SK-N-SH (cell line): ENCODE results near the gene LSM7. TPM values are rescaled to one million over a fixed set of nuclear protein-coding genes. Genes with fewer than 3 reads are reported as not detected.

ENCODE experiments used
- CTCF ChIA-PET: fragments of 300-600, 350-600 bp; formaldehyde crosslinking; extraction: SDS; loops from one replicate; lab custom pipeline; 2021; lab: Yijun Ruan, JAX
- POLR2A ChIA-PET: fragments of 350-600 bp; sonication (Branson Sonifier 250); formaldehyde crosslinking; extraction: SDS; loops from one replicate; lab custom pipeline; 2020; ENCODE audit warnings: antibody characterized with exemption, inconsistent platforms; lab: Yijun Ruan, JAX
- DNase-seq: peaks from one replicate; pipeline ENCODE4 v3.0.0; 2012
- H2AFZ ChIP-seq: fragments of 200-600 bp; sonication (generic); 2 replicates; pipeline ENCODE4 v1.8.1; 2016; ENCODE audit warnings: antibody characterized with exemption, mild to moderate bottlenecking, low read depth
- H3F3A ChIP-seq: fragments of 200-600 bp; sonication (generic); replicated peaks from 2 replicates; pipeline ENCODE3; 2016; ENCODE audit warnings: antibody characterized with exemption, mild to moderate bottlenecking; ENCODE audit not compliant: insufficient read depth
- H3K27ac ChIP-seq, 2 experiments: fragments of 200-500 bp in 1 of 2; fragments of 200-600 bp in 1 of 2; sonication (Bioruptor generic) in 1 of 2; sonication (generic), shearing (Covaris generic) in 1 of 2; 2 replicates each; pipeline versions ENCODE4 v1.5.1 to v1.6.1; 2014 to 2016; ENCODE audit warnings: low read depth in 2 of 2, inconsistent platforms in 1 of 2, low read length in 1 of 2, mild to moderate bottlenecking in 1 of 2, mixed read lengths in 1 of 2
- H3K27me3 ChIP-seq: fragments of 200-600 bp; sonication (generic), shearing (Covaris generic); 2 replicates; pipeline ENCODE4 v1.6.1; 2016; ENCODE audit warnings: mixed run types; ENCODE audit not compliant: insufficient read depth
- H3K36me3 ChIP-seq, 2 experiments: fragments of 200-500 bp in 1 of 2; fragments of 200-600 bp in 1 of 2; sonication (Bioruptor generic) in 1 of 2; sonication (generic) in 1 of 2; replicated peaks in 1 of 2; 2 replicates each; pipeline versions ENCODE3 to v1.5.1; 2014 to 2016; ENCODE audit warnings: low read length in 1 of 2, mild to moderate bottlenecking in 1 of 2; ENCODE audit not compliant: insufficient read depth in 2 of 2, control insufficient read depth in 1 of 2
- H3K4me1 ChIP-seq, 2 experiments: fragments of 200-500 bp in 1 of 2; fragments of 200-600 bp in 1 of 2; sonication (Bioruptor generic) in 1 of 2; sonication (generic), shearing (Covaris generic) in 1 of 2; 2 replicates each; pipeline versions ENCODE4 v1.5.1 to v1.6.1; 2014 to 2016; ENCODE audit warnings: low read depth in 1 of 2, low read length in 1 of 2, mixed run types in 1 of 2; ENCODE audit not compliant: insufficient read depth in 2 of 2, control insufficient read depth in 1 of 2
- H3K4me2 ChIP-seq: fragments of 200-600 bp; sonication (generic), shearing (Covaris generic); 2 replicates; pipeline ENCODE4 v1.6.1; 2017; ENCODE audit warnings: mixed run types
- H3K4me3 ChIP-seq, 2 experiments: fragments of 200-500 bp in 1 of 2; fragments of 200-600 bp in 1 of 2; sonication (Bioruptor generic) in 1 of 2; sonication (generic), shearing (Covaris generic) in 1 of 2; 2 replicates each; pipeline versions ENCODE4 v1.5.1 to v1.8.1; 2014 to 2016; ENCODE audit warnings: low read depth in 2 of 2, inconsistent platforms in 1 of 2, low read length in 1 of 2, mild to moderate bottlenecking in 1 of 2, mixed read lengths in 1 of 2, moderate library complexity in 1 of 2
- H3K79me2 ChIP-seq: fragments of 200-600 bp; sonication (generic); 2 replicates; pipeline ENCODE4 v1.8.1; 2017; ENCODE audit warnings: mild to moderate bottlenecking; ENCODE audit not compliant: insufficient read depth
- H3K9ac ChIP-seq: fragments of 200-600 bp; sonication (generic); 2 replicates; pipeline ENCODE4 v1.6.1; 2017; ENCODE audit warnings: mixed run types
- H3K9me2 ChIP-seq: fragments of 200-600 bp; sonication (generic); 2 replicates; pipeline ENCODE4 v1.6.1; 2017; ENCODE audit warnings: mixed run types
- H3K9me3 ChIP-seq: fragments of 200-600 bp; sonication (generic); 2 replicates; pipeline ENCODE4 v1.6.1; 2017; ENCODE audit warnings: mixed run types, mild to moderate bottlenecking, moderate library complexity
- H4K20me1 ChIP-seq: fragments of 200-600 bp; sonication (generic); 2 replicates; pipeline ENCODE4 v1.6.1; 2017; ENCODE audit warnings: mild to moderate bottlenecking, mixed run types; ENCODE audit not compliant: insufficient read depth
- CHD2 ChIP-seq: fragments of 150-350 bp; IDR thresholded peaks from 2 replicates; pipeline ENCODE4 v1.6.1; 2018; ENCODE audit warnings: low read length; ENCODE audit not compliant: partially characterized antibody
- EP300 ChIP-seq, 2 experiments: IDR thresholded peaks; 2 replicates each; pipeline versions ENCODE4 v1.4.0 to v1.6.1; 2012; ENCODE audit warnings: borderline replicate concordance in 1 of 2, low read depth in 1 of 2, low read length in 1 of 2
- EZH2phosphoT487 ChIP-seq: fragments of 200-600 bp; sonication (generic); IDR thresholded peaks from 2 replicates; pipeline ENCODE4 v1.6.1; 2017; ENCODE audit warnings: low read depth, mixed run types, mild to moderate bottlenecking, antibody characterized with exemption, moderate library complexity, borderline replicate concordance
- GABPA ChIP-seq: IDR thresholded peaks from 2 replicates; pipeline ENCODE4 v1.4.0; 2012; ENCODE audit warnings: low read depth, mild to moderate bottlenecking
- NFIC ChIP-seq: IDR thresholded peaks from 2 replicates; pipeline ENCODE4 v1.4.0; 2012; ENCODE audit warnings: borderline replicate concordance
- NRF1 ChIP-seq: IDR thresholded peaks from 2 replicates; pipeline ENCODE4 v1.6.1; 2012; ENCODE audit warnings: low read depth, mild to moderate bottlenecking, low read length
- RAD21 ChIP-seq: IDR thresholded peaks from 2 replicates; pipeline ENCODE4 v1.6.1; 2012; ENCODE audit warnings: mild to moderate bottlenecking, low read length
- SIN3A ChIP-seq: IDR thresholded peaks from 2 replicates; pipeline ENCODE4 v1.6.1; 2012; ENCODE audit warnings: low read depth, mild to moderate bottlenecking, low read length, moderate library complexity, borderline replicate concordance
- SMC3 ChIP-seq: IDR thresholded peaks from 2 replicates; pipeline ENCODE4 v1.6.1; 2012; ENCODE audit warnings: low read depth, low read length, improper control_type of control experiment
- TAF1 ChIP-seq: IDR thresholded peaks from 2 replicates; pipeline ENCODE4 v1.6.1; 2012; ENCODE audit warnings: low read depth, mild to moderate bottlenecking, low read length, moderate library complexity, borderline replicate concordance
- TCF12 ChIP-seq: IDR thresholded peaks from 2 replicates; pipeline ENCODE4 v1.4.0; 2012
- TEAD4 ChIP-seq: IDR thresholded peaks from 2 replicates; pipeline ENCODE4 v1.4.0; 2012; ENCODE audit warnings: mild to moderate bottlenecking, borderline replicate concordance; ENCODE audit not compliant: insufficient read depth
- YY1 ChIP-seq: IDR thresholded peaks from 2 replicates; pipeline ENCODE4 v1.4.0; 2012; ENCODE audit warnings: low read depth, mild to moderate bottlenecking
- WGBS: methylation state at CpG from one replicate; pipeline ENCODE4 v1.1.6; 2017; ENCODE audit warnings: low lambda C conversion rate; 5-methylcytosine and 5-hydroxymethylcytosine counted together
- polyA plus RNA-seq, 3 experiments: library from polyadenylated mRNA; depleted of rRNA; stranded (reverse); fragments of >200 nt; gene quantifications; 2 replicates each; pipeline ENCODE4 v1.2.3, GENCODE V29; 2012
- TF ChIP-seq, protein P1 (sequence below): IDR thresholded peaks from 2 replicates; pipeline ENCODE4 v1.4.0; 2012; ENCODE audit warnings: low read depth, borderline replicate concordance
- TF ChIP-seq, protein P2 (sequence below): fragments of 150-350 bp; IDR thresholded peaks from 2 replicates; pipeline ENCODE4 v1.6.1; 2017; ENCODE audit warnings: antibody characterized with exemption, low read length, low read depth, borderline replicate concordance

Gene LSM7
- polyA plus RNA-seq, 1 of the 3 experiments (the other 2 are of a cell fraction), result 1,193 TPM

- Histone ChIP-seq H2AFZ (no peak overlapping the region), H3K9ac (no peak overlapping the region), H3K27ac (no peak overlapping the region), H4K20me1 (no peaks in the 10 kb centered on the region), H3K27me3 (no peaks in the 10 kb centered on the region; the same call in 1 of the 2 replicates), H3K4me1 (peaks cover 0 to 16% of the 10 kb centered on the region in 2 experiments; a peak in 1 of 4 replicates), H3K9me3 (no peaks in the 10 kb centered on the region), H3K36me3 (no peaks in the 10 kb centered on the region), H3F3A (peaks cover 6% of the 10 kb centered on the region), H3K4me3 (no peak overlapping the region), H3K4me2 (no peak overlapping the region), H3K9me2 (no peaks in the 10 kb centered on the region), H3K79me2 (no peaks in the 10 kb centered on the region)
- 76% methylated on average over 17 of the region's 19 CpGs for WGBS
- no peak for DNase-seq
- TF ChIP-seq TAF1 (no peak), YY1 (no peak), RAD21 (no peak), CHD2 (no peak), NFIC (no peak), TCF12 (no peak), TEAD4 (no peak), EP300 (IDR thresholded peaks at IDR 0.05; ENCODE audit: borderline replicate concordance in 1 of 2, low read depth in 1 of 2, low read length in 1 of 2) (no peak), EZH2phosphoT487 (no peak), GABPA (no peak), SMC3 (no peak), SIN3A (no peak), NRF1 (no peak)
- TF ChIP-seq, protein P1, sequence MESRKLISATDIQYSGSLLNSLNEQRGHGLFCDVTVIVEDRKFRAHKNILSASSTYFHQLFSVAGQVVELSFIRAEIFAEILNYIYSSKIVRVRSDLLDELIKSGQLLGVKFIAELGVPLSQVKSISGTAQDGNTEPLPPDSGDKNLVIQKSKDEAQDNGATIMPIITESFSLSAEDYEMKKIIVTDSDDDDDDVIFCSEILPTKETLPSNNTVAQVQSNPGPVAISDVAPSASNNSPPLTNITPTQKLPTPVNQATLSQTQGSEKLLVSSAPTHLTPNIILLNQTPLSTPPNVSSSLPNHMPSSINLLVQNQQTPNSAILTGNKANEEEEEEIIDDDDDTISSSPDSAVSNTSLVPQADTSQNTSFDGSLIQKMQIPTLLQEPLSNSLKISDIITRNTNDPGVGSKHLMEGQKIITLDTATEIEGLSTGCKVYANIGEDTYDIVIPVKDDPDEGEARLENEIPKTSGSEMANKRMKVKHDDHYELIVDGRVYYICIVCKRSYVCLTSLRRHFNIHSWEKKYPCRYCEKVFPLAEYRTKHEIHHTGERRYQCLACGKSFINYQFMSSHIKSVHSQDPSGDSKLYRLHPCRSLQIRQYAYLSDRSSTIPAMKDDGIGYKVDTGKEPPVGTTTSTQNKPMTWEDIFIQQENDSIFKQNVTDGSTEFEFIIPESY, result no peak
- TF ChIP-seq, protein P2, sequence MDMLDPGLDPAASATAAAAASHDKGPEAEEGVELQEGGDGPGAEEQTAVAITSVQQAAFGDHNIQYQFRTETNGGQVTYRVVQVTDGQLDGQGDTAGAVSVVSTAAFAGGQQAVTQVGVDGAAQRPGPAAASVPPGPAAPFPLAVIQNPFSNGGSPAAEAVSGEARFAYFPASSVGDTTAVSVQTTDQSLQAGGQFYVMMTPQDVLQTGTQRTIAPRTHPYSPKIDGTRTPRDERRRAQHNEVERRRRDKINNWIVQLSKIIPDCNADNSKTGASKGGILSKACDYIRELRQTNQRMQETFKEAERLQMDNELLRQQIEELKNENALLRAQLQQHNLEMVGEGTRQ, result no peak
- ChIA-PET POLR2A (interaction anchor here (1.3 kb wide), 1 partner anchor 10 kb away, joined by 3 read pairs; no protein-coding TSS in a partner anchor), CTCF (interaction anchor here (0.9 to 13.0 kb wide), 8 partner anchors 10 to 71 kb away, joined by 3 to 284 read pairs (median 4); partner anchors contain the start of gene PLEKHJ1)
Measured at GRCh38 chr19:2306281-2306806, 22.0 kb downstream of the LSM7 start.
